GM12878 (cell line): ENCODE measurements around the gene ADGRE3.

Experiments used
- DPF2 ChIP-seq: fragments of 450-650 bp; IDR thresholded peaks from 2 replicates; pipeline ENCODE4 v1.6.1; 2017; ENCODE audit warnings: mild to moderate bottlenecking
- EZH2 ChIP-seq: IDR thresholded peaks from 2 replicates; pipeline ENCODE4 v1.6.1; 2012; ENCODE audit warnings: low read depth, mild to moderate bottlenecking, control low read depth, inconsistent platforms, low read length, borderline replicate concordance; ENCODE audit not compliant: control insufficient read depth
- GABPA ChIP-seq: IDR thresholded peaks from 2 replicates; pipeline ENCODE4 v1.6.1; 2014; ENCODE audit warnings: antibody characterized with exemption, low read depth, mild to moderate bottlenecking, inconsistent platforms
- JUNB ChIP-seq: IDR thresholded peaks from 2 replicates; pipeline ENCODE4 v1.6.1; 2016; ENCODE audit warnings: antibody characterized with exemption, mild to moderate bottlenecking
- MEF2A ChIP-seq: IDR thresholded peaks from 2 replicates; pipeline ENCODE4 v1.6.1; 2011; ENCODE audit warnings: low read depth, mild to moderate bottlenecking, low read length, moderate library complexity; ENCODE audit not compliant: insufficient read depth
- MYC ChIP-seq: IDR thresholded peaks from 2 replicates; pipeline ENCODE4 v1.6.1; 2011; ENCODE audit warnings: mild to moderate bottlenecking, low read length, moderate library complexity, inconsistent platforms; ENCODE audit not compliant: insufficient read depth, insufficient replicate concordance, insufficient read length, severe bottlenecking
- NFIC ChIP-seq: IDR thresholded peaks from 2 replicates; pipeline ENCODE4 v1.6.1; 2012; ENCODE audit warnings: low read depth, mild to moderate bottlenecking, inconsistent platforms, low read length, moderate library complexity
- TAF1 ChIP-seq: IDR thresholded peaks from 2 replicates; pipeline ENCODE4 v1.6.1; 2011; ENCODE audit warnings: mild to moderate bottlenecking, low read depth, low read length, borderline replicate concordance
- TCF12 ChIP-seq: IDR thresholded peaks from 2 replicates; pipeline ENCODE4 v1.6.1; 2011; ENCODE audit warnings: low read depth, mild to moderate bottlenecking, low read length
- TCF7 ChIP-seq: IDR thresholded peaks from 2 replicates; pipeline ENCODE4 v1.6.1; 2014; ENCODE audit warnings: antibody characterized with exemption, borderline replicate concordance
- TF ChIP-seq, protein P1 (sequence below): IDR thresholded peaks from 2 replicates; pipeline ENCODE4 v1.6.1; 2012; ENCODE audit warnings: mild to moderate bottlenecking, low read depth, low read length
- TF ChIP-seq, protein P2 (sequence below), 3 experiments: IDR thresholded peaks in 2 of 3; conservative IDR thresholded peaks in 1 of 3; 2 replicates each; pipeline ENCODE4 v1.5.1; 2011; ENCODE audit warnings: low read depth in 3 of 3, low read length in 3 of 3, mild to moderate bottlenecking in 3 of 3, control low read depth in 2 of 3, moderate library complexity in 2 of 3, inconsistent platforms in 1 of 3, mixed read lengths in 1 of 3; ENCODE audit not compliant: control insufficient read depth in 2 of 3, insufficient read depth in 1 of 3; ENCODE audit errors: extremely low read depth in 1 of 3
- TF ChIP-seq, protein P3 (sequence below): fragments of 450-650 bp; IDR thresholded peaks from 2 replicates; pipeline ENCODE4 v1.6.1; 2018; ENCODE audit warnings: borderline replicate concordance, mild to moderate bottlenecking; ENCODE audit not compliant: partially characterized antibody

DNA sequence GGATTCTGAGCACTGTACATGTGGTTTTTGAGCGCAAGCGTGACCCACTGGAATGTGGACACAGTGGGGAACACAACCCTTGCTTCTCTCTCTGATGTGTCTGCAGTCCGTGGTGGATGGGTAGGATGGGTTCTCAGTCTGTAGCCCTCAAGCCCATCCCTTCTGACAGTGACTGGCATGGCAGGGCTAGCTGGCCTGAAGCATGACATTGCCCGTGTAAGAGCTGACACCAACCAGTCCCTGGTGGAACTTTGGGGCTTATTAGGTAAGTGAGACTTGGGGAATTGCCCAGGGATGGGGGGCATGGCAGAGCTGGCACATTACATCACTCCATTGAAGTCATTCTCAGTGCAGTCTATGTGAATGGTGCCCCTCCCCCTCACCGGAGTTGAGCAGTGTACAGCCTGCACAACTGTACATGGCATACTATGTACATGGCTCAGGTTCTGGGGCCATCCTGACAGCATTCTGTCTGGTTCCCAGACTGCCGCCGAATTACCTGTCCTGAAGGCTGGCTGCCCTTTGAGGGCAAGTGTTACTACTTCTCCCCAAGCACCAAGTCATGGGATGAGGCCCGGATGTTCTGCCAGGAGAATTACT, 75.0 kb downstream of the ADGRE3 start:
- TF ChIP-seq TCF7 = no peak
- TF ChIP-seq, protein P1, sequence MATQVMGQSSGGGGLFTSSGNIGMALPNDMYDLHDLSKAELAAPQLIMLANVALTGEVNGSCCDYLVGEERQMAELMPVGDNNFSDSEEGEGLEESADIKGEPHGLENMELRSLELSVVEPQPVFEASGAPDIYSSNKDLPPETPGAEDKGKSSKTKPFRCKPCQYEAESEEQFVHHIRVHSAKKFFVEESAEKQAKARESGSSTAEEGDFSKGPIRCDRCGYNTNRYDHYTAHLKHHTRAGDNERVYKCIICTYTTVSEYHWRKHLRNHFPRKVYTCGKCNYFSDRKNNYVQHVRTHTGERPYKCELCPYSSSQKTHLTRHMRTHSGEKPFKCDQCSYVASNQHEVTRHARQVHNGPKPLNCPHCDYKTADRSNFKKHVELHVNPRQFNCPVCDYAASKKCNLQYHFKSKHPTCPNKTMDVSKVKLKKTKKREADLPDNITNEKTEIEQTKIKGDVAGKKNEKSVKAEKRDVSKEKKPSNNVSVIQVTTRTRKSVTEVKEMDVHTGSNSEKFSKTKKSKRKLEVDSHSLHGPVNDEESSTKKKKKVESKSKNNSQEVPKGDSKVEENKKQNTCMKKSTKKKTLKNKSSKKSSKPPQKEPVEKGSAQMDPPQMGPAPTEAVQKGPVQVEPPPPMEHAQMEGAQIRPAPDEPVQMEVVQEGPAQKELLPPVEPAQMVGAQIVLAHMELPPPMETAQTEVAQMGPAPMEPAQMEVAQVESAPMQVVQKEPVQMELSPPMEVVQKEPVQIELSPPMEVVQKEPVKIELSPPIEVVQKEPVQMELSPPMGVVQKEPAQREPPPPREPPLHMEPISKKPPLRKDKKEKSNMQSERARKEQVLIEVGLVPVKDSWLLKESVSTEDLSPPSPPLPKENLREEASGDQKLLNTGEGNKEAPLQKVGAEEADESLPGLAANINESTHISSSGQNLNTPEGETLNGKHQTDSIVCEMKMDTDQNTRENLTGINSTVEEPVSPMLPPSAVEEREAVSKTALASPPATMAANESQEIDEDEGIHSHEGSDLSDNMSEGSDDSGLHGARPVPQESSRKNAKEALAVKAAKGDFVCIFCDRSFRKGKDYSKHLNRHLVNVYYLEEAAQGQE = no peak
- no peak for TF ChIP-seq EZH2
- TF ChIP-seq GABPA = no peak
- TF ChIP-seq, protein P2, sequence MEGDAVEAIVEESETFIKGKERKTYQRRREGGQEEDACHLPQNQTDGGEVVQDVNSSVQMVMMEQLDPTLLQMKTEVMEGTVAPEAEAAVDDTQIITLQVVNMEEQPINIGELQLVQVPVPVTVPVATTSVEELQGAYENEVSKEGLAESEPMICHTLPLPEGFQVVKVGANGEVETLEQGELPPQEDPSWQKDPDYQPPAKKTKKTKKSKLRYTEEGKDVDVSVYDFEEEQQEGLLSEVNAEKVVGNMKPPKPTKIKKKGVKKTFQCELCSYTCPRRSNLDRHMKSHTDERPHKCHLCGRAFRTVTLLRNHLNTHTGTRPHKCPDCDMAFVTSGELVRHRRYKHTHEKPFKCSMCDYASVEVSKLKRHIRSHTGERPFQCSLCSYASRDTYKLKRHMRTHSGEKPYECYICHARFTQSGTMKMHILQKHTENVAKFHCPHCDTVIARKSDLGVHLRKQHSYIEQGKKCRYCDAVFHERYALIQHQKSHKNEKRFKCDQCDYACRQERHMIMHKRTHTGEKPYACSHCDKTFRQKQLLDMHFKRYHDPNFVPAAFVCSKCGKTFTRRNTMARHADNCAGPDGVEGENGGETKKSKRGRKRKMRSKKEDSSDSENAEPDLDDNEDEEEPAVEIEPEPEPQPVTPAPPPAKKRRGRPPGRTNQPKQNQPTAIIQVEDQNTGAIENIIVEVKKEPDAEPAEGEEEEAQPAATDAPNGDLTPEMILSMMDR (IDR thresholded peaks at IDR 0.05 in 2 of 3, conservative IDR thresholded peaks at IDR 0.05 in 1 of 3; ENCODE audit: control insufficient read depth in 2 of 3, extremely low read depth in 1 of 3, insufficient read depth in 1 of 3, low read depth in 3 of 3, low read length in 3 of 3) = no peak
- TF ChIP-seq TCF12 = no peak
- TF ChIP-seq MEF2A = no peak
- TF ChIP-seq TAF1 = no peak
- TF ChIP-seq JUNB = no peak
- no peak for TF ChIP-seq NFIC
- TF ChIP-seq MYC = no peak
- TF ChIP-seq, protein P3, sequence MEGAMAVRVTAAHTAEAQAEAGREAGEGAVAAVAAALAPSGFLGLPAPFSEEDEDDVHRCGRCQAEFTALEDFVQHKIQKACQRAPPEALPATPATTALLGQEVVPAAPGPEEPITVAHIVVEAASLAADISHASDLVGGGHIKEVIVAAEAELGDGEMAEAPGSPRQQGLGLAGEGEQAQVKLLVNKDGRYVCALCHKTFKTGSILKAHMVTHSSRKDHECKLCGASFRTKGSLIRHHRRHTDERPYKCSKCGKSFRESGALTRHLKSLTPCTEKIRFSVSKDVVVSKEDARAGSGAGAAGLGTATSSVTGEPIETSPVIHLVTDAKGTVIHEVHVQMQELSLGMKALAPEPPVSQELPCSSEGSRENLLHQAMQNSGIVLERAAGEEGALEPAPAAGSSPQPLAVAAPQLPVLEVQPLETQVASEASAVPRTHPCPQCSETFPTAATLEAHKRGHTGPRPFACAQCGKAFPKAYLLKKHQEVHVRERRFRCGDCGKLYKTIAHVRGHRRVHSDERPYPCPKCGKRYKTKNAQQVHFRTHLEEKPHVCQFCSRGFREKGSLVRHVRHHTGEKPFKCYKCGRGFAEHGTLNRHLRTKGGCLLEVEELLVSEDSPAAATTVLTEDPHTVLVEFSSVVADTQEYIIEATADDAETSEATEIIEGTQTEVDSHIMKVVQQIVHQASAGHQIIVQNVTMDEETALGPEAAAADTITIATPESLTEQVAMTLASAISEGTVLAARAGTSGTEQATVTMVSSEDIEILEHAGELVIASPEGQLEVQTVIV = no peak
- TF ChIP-seq DPF2 = no peak
